ENCODE results near the gene AKR1E2.
"Not testable (repeated sequence)": the region's sequence is repeated elsewhere in the genome, so short reads cannot be mapped to it uniquely, and the experiment has no call there.

AKR1E2 gene

GRCh38 chr10:4807761-4808507 lies 18.1 kb upstream of the AKR1E2 start:
- peak overlapping the region; percentile 88 for H3K27ac ChIP-seq
- H3K27me3 ChIP-seq (replicated peaks) = no peaks in the 10 kb centered on the region
- no peak overlapping the region for H3K4me3 ChIP-seq (ENCODE audit: low read depth, low read length)
- no peaks in the 10 kb centered on the region for H3K36me3 ChIP-seq (replicated peaks)
- TF ChIP-seq CTCF (IDR thresholded peaks at IDR 0.05; ENCODE audit: low read depth, low read length, missing control alignments) = no peak
- in situ Hi-C loops (cut with HindIII; ENCODE audit: low pct_ligation_motif_present, low sequenced_read_pairs) = no loop called here
- DNase-seq = peak; percentile 81

- Histone ChIP-seq H3K27me3 (replicated peaks) (no peaks in the 10 kb centered on the region), H3K36me3 (replicated peaks) (no peaks in the 10 kb centered on the region), H3K4me3 (ENCODE audit: low read depth, low read length) (no peak overlapping the region), H3K27ac (no peak overlapping the region)
- no peak for DNase-seq
- in situ Hi-C loops (cut with HindIII; ENCODE audit: low pct_ligation_motif_present, low sequenced_read_pairs) = no loop called here
- no peak for TF ChIP-seq CTCF (IDR thresholded peaks at IDR 0.05; ENCODE audit: low read depth, low read length, missing control alignments)
Measured at GRCh38 chr10:4809156-4809555, 16.9 kb upstream of the AKR1E2 start.

- peak; percentile 23 for DNase-seq
Measured at GRCh38 chr10:4810092-4810491, 15.9 kb upstream of the AKR1E2 start.

GRCh38 chr10:4812046-4812445 lies 14.0 kb upstream of the AKR1E2 start:
- no peak for DNase-seq
- H3K4me3 ChIP-seq (ENCODE audit: low read depth, low read length) = no peak overlapping the region
- H3K27ac ChIP-seq = no peak overlapping the region
- in situ Hi-C loops (cut with HindIII; ENCODE audit: low pct_ligation_motif_present, low sequenced_read_pairs) = no loop called here
- no peaks in the 10 kb centered on the region for H3K27me3 ChIP-seq (replicated peaks)
- H3K36me3 ChIP-seq (replicated peaks) = no peaks in the 10 kb centered on the region
- TF ChIP-seq CTCF (IDR thresholded peaks at IDR 0.05; ENCODE audit: low read depth, low read length, missing control alignments) = no peak

More at GRCh38 chr10:4810092-4810491, 15.9 kb upstream of the AKR1E2 start:
- TF ChIP-seq CTCF (IDR thresholded peaks at IDR 0.05; ENCODE audit: low read depth, low read length, missing control alignments) = no peak
- Histone ChIP-seq H3K4me3 (ENCODE audit: low read depth, low read length) (no peak overlapping the region), H3K27me3 (replicated peaks) (no peaks in the 10 kb centered on the region), H3K36me3 (replicated peaks) (no peaks in the 10 kb centered on the region), H3K27ac (no peak overlapping the region)
- in situ Hi-C loops (cut with HindIII; ENCODE audit: low pct_ligation_motif_present, low sequenced_read_pairs) = no loop called here

- H3K27me3 ChIP-seq (replicated peaks) = no peaks in the 10 kb centered on the region
- peak; percentile 88 for DNase-seq
- H3K27ac ChIP-seq = peak overlapping the region; percentile 18
- H3K4me3 ChIP-seq (ENCODE audit: low read depth, low read length) = no peak overlapping the region
- no peaks in the 10 kb centered on the region for H3K36me3 ChIP-seq (replicated peaks)
- TF ChIP-seq CTCF (IDR thresholded peaks at IDR 0.05; ENCODE audit: low read depth, low read length, missing control alignments) = no peak
- in situ Hi-C loops (cut with HindIII; ENCODE audit: low pct_ligation_motif_present, low sequenced_read_pairs) = no loop called here
Measured at GRCh38 chr10:4813023-4813422, 13.0 kb upstream of the AKR1E2 start.

GRCh38 chr10:4813496-4813895 lies 12.5 kb upstream of the AKR1E2 start:
- in situ Hi-C loops (cut with HindIII; ENCODE audit: low pct_ligation_motif_present, low sequenced_read_pairs) = no loop called here

GRCh38 chr10:4815646-4816180 lies 10.3 kb upstream of the AKR1E2 start:
- H3K36me3 ChIP-seq (replicated peaks); H3K27me3 ChIP-seq (replicated peaks); H3K27ac ChIP-seq; H3K4me3 ChIP-seq (ENCODE audit: low read depth, low read length); in situ Hi-C loops (cut with HindIII; ENCODE audit: low pct_ligation_motif_present, low sequenced_read_pairs): not testable (repeated sequence)
- peak; percentile 7 for DNase-seq

More at GRCh38 chr10:4813496-4813895, 12.5 kb upstream of the AKR1E2 start:
- Histone ChIP-seq H3K4me3 (ENCODE audit: low read depth, low read length) (no peak overlapping the region), H3K36me3 (replicated peaks) (no peaks in the 10 kb centered on the region), H3K27ac (peak overlapping the region; percentile 18), H3K27me3 (replicated peaks) (no peaks in the 10 kb centered on the region)
- no peak for DNase-seq
- no peak for TF ChIP-seq CTCF (IDR thresholded peaks at IDR 0.05; ENCODE audit: low read depth, low read length, missing control alignments)
